Osteocyte (in vitro differentiated cells): ENCODE results near the gene MAPRE3. TPM values are rescaled to one million over a fixed set of nuclear protein-coding genes. Genes with fewer than 3 reads are reported as not detected.

Experiments
- DNase-seq: peaks from one replicate; pipeline ENCODE4 v3.0.0; 2021; ENCODE audit warnings: mixed read lengths; ENCODE audit not compliant: unreplicated experiment; ENCODE audit errors: extremely low spot score
- H3K27ac Mint-ChIP-seq: one replicate; pipeline ENCODE4 v1.8.0; 2021; ENCODE audit warnings: mild to moderate bottlenecking, mixed read lengths; ENCODE audit not compliant: unreplicated experiment
- H3K27me3 Mint-ChIP-seq: one replicate; pipeline ENCODE4 v1.8.0; 2021; ENCODE audit warnings: mixed read lengths; ENCODE audit not compliant: unreplicated experiment
- H3K36me3 Mint-ChIP-seq: one replicate; pipeline ENCODE4 v1.8.0; 2021; ENCODE audit warnings: mixed read lengths; ENCODE audit not compliant: unreplicated experiment
- H3K4me1 Mint-ChIP-seq: one replicate; pipeline ENCODE4 v1.8.0; 2021; ENCODE audit warnings: mixed read lengths; ENCODE audit not compliant: unreplicated experiment
- H3K4me3 Mint-ChIP-seq: one replicate; pipeline ENCODE4 v1.8.0; 2021; ENCODE audit warnings: mild to moderate bottlenecking, moderate library complexity, mixed read lengths; ENCODE audit not compliant: unreplicated experiment
- H3K9me3 Mint-ChIP-seq: one replicate; pipeline ENCODE4 v1.8.0; 2021; ENCODE audit warnings: mixed read lengths; ENCODE audit not compliant: unreplicated experiment
- CTCF ChIP-seq: fragments of 200-600 bp; sonication (generic); IDR thresholded peaks from 2 replicates; pipeline ENCODE4 v1.5.0; 2021; ENCODE audit warnings: antibody characterized with exemption, mild to moderate bottlenecking, moderate library complexity
- total RNA-seq: library from RNA; stranded (reverse); gene quantifications from 2 replicates; pipeline ENCODE4 v1.2.1, GENCODE V29; 2021

MAPRE3 gene
- total RNA-seq, 1 donor from 2014 or later, result 9.4 TPM

- Mint-ChIP-seq H3K9me3 (no peaks in the 10 kb centered on the region), H3K27me3 (no peaks in the 10 kb centered on the region), H3K4me1 (no peaks in the 10 kb centered on the region), H3K4me3 (no peak overlapping the region), H3K27ac (no peak overlapping the region), H3K36me3 (peaks cover 21% of the 10 kb centered on the region)
- TF ChIP-seq CTCF, result no peak
- DNase-seq, result no peak
Observed at GRCh38 chr2:27059141-27059820, 88.8 kb downstream of the MAPRE3 start.

GRCh38 chr2:27060323-27060722, 89.9 kb downstream of the MAPRE3 start:
- Mint-ChIP-seq H3K4me3 (no peak overlapping the region), H3K36me3 (peaks cover 17% of the 10 kb centered on the region), H3K9me3 (no peaks in the 10 kb centered on the region), H3K27me3 (no peaks in the 10 kb centered on the region), H3K27ac (no peak overlapping the region), H3K4me1 (no peaks in the 10 kb centered on the region)
- no peak for DNase-seq
- TF ChIP-seq CTCF, result no peak

- H3K36me3 Mint-ChIP-seq, result peaks cover 28% of the 10 kb centered on the region
- H3K27ac Mint-ChIP-seq, result no peak overlapping the region
- no peak for DNase-seq
- H3K27me3 Mint-ChIP-seq, result no peaks in the 10 kb centered on the region
- H3K4me3 Mint-ChIP-seq, result no peak overlapping the region
- no peak for TF ChIP-seq CTCF
- peaks cover 18% of the 10 kb centered on the region for H3K4me1 Mint-ChIP-seq
- H3K9me3 Mint-ChIP-seq, result no peaks in the 10 kb centered on the region
Observed at GRCh38 chr2:27065128-27065527, 94.7 kb downstream of the MAPRE3 start.

- Mint-ChIP-seq H3K4me3 (no peak overlapping the region), H3K36me3 (peaks cover 24% of the 10 kb centered on the region)
Observed at GRCh38 chr2:27067385-27067784, 96.9 kb downstream of the MAPRE3 start.

GRCh38 chr2:27069436-27069835, 99.0 kb downstream of the MAPRE3 start:
- Mint-ChIP-seq H3K27me3 (no peaks in the 10 kb centered on the region), H3K36me3 (peaks cover 21% of the 10 kb centered on the region), H3K4me3 (peak overlapping the region; percentile 89), H3K4me1 (peaks cover 47% of the 10 kb centered on the region), H3K9me3 (no peaks in the 10 kb centered on the region), H3K27ac (peak overlapping the region; percentile 91)
- no peak for TF ChIP-seq CTCF
- DNase-seq, result no peak

More at GRCh38 chr2:27067385-27067784, 96.9 kb downstream of the MAPRE3 start:
- no peak for DNase-seq
- no peaks in the 10 kb centered on the region for H3K9me3 Mint-ChIP-seq
- no peak for TF ChIP-seq CTCF
- no peaks in the 10 kb centered on the region for H3K27me3 Mint-ChIP-seq
- peaks cover 33% of the 10 kb centered on the region for H3K4me1 Mint-ChIP-seq
- no peak overlapping the region for H3K27ac Mint-ChIP-seq
